Ovary (tissue), 3 donors: Measurements from ENCODE around the gene EMC8.

ENCODE experiments used
- EP300 ChIP-seq: sonication (generic); formaldehyde crosslinking; IDR thresholded peaks from one replicate; pipeline ENCODE4 v1.6.1; 2017; ENCODE audit warnings: antibody characterized with exemption
- POLR2A ChIP-seq: fragments of 450-650 bp; IDR thresholded peaks from one replicate; pipeline ENCODE4 v1.6.1; 2017; ENCODE audit warnings: antibody characterized with exemption, mild to moderate bottlenecking, moderate library complexity
- TF ChIP-seq, protein P1 (sequence below), 3 donors: fragments of 450-650 bp in 2 of 3; fragments of 200-600 bp in 1 of 3; IDR thresholded peaks; one replicate each; pipeline versions ENCODE4 v1.5.1 to v1.8.0; 2016 to 2022; ENCODE audit warnings: antibody characterized with exemption in 3 of 3, mild to moderate bottlenecking in 1 of 3
- donor health status: DM: no; HTN: no; CAD: no.

GRCh38 chr16:85798901-85799496 is 345 bp downstream of the EMC8 start:
- TF ChIP-seq, protein P1, sequence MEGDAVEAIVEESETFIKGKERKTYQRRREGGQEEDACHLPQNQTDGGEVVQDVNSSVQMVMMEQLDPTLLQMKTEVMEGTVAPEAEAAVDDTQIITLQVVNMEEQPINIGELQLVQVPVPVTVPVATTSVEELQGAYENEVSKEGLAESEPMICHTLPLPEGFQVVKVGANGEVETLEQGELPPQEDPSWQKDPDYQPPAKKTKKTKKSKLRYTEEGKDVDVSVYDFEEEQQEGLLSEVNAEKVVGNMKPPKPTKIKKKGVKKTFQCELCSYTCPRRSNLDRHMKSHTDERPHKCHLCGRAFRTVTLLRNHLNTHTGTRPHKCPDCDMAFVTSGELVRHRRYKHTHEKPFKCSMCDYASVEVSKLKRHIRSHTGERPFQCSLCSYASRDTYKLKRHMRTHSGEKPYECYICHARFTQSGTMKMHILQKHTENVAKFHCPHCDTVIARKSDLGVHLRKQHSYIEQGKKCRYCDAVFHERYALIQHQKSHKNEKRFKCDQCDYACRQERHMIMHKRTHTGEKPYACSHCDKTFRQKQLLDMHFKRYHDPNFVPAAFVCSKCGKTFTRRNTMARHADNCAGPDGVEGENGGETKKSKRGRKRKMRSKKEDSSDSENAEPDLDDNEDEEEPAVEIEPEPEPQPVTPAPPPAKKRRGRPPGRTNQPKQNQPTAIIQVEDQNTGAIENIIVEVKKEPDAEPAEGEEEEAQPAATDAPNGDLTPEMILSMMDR (IDR thresholded peaks at IDR 0.05): no peak
- TF ChIP-seq POLR2A (no peak), EP300 (no peak)
